Adrenal gland (tissue), 5 donors: ENCODE data around the gene VSIG10.
A peak's percentile ranks its signal among the peaks of the same experiment; 100 is the strongest.

Experiments
- POLR2A ChIP-seq, 2 donors: fragments of 450-650 bp; IDR thresholded peaks; one replicate each; pipeline ENCODE4 v1.6.1; 2017; ENCODE audit warnings: antibody characterized with exemption in 2 of 2, mild to moderate bottlenecking in 2 of 2, moderate library complexity in 1 of 2
- TF ChIP-seq, protein P1 (sequence below), 6 experiments: fragments of 450-650 bp in 4 of 6; fragments of 200-600 bp in 2 of 6; sonication (generic) in 1 of 6; IDR thresholded peaks; 1 replicate in 5 of 6; 2 replicates in 1 of 6; pipeline versions ENCODE4 v1.5.1 to v1.8.0; 2016 to 2021; ENCODE audit warnings: antibody characterized with exemption in 6 of 6, mild to moderate bottlenecking in 2 of 6, moderate library complexity in 1 of 6
- donor health status: DM: no; HTN: no; CAD: no.

- TF ChIP-seq, protein P1, sequence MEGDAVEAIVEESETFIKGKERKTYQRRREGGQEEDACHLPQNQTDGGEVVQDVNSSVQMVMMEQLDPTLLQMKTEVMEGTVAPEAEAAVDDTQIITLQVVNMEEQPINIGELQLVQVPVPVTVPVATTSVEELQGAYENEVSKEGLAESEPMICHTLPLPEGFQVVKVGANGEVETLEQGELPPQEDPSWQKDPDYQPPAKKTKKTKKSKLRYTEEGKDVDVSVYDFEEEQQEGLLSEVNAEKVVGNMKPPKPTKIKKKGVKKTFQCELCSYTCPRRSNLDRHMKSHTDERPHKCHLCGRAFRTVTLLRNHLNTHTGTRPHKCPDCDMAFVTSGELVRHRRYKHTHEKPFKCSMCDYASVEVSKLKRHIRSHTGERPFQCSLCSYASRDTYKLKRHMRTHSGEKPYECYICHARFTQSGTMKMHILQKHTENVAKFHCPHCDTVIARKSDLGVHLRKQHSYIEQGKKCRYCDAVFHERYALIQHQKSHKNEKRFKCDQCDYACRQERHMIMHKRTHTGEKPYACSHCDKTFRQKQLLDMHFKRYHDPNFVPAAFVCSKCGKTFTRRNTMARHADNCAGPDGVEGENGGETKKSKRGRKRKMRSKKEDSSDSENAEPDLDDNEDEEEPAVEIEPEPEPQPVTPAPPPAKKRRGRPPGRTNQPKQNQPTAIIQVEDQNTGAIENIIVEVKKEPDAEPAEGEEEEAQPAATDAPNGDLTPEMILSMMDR (IDR thresholded peaks at IDR 0.05): peak; percentile 39 to 63 (median 50)
- no peak for TF ChIP-seq POLR2A (IDR thresholded peaks at IDR 0.05)
These were observed 48.7 kb downstream of the VSIG10 start for GRCh38 chr12:118055144-118055557.
